Myocyte (in vitro differentiated cells): Measurements from ENCODE around the gene UHRF2. TPM values are rescaled to one million over a fixed set of nuclear protein-coding genes. Genes with fewer than 3 reads are reported as not detected.
"Not testable (repeated sequence)": the region's sequence is repeated elsewhere in the genome, so short reads cannot be mapped to it uniquely, and the experiment has no call there.

Experiments used
- DNase-seq: peaks from one replicate; pipeline ENCODE4 v3.0.0-alpha.2; 2012; ENCODE audit warnings: low read depth
- total RNA-seq: library from RNA; depleted of rRNA; stranded (reverse); fragments of >200 nt; gene quantifications from 2 replicates; pipeline ENCODE4 v1.2.3, GENCODE V29; 2014

Gene UHRF2
- total RNA-seq, 1 donor from 2014 or later, result 42.0 TPM

DNA sequence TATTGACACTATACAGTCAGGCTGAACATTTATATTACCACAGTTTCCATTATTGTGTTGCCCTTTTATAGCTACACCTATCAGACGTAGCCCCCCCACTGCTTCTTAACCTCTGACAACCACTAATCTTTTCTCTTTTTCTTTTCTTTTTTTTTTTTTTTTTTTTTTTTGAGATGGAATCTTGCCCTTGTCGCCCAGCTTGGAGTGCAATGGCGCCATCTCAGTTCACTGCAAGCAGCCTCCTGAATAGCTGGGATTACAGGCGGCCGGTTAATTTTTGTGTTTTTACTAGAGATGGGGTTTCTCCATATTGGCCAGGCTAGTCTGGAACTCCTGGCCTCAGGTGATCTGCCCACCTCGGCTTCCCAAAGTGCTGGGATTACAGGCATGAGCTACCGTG is 75.4 kb downstream of the UHRF2 start:
- no peak for DNase-seq

DNA sequence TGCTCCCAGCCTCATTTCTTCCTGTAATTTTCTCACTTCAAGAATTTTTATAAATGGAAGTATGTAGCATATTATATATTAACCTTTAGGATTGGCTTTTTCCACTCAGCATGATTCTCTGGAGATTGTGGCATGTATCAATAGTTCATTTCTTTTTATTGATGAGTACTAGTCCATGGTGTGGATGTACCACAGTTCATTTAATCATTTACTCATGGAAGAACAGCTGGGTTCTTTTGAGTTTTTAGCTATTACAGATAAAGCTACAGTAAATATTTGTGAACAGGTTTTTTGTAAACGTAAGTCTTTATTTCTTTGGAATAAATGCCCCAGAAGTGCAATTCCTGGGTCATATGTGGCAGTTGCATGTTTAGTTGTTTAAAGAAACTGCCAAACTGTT is 76.1 kb downstream of the UHRF2 start:
- DNase-seq, result no peak

DNA sequence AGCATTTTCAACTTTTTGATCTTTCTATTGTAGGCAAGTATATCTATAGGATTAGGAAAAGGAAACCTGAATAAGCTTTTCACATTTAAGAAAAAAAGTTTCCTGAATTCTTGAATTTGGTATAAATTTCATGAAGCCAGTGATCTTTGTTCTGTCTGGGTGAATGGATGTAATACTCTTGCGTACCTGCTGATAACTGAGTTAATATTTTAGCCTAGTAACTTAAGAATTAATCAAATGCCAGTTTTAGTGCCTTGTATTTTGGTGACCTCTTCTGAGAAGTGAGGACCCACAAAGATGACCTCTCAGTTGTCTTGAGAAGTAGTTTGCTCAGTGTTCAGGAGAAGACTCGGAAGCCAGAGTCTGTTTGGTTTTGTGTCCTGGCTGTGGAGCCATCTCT is 77.9 kb downstream of the UHRF2 start:
- DNase-seq, result no peak

DNA sequence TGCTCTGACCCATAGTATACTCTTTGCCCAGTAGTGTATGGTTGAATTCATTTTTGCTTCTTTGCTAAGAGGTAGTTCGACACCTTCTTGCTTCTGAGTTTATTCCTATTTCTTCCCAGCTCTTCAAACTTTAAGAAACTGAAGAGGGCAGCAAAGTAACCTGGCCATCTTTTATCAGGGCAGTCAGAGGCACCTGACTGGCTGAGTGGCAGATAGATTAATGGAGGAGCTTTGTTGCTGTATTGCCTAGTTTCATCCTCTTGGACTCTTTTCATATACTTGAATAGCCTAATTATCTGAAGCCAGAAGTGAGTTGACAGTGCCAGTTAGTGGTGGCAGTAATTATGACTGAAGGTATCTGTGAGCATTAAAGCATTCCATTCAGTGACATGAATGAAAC is 82.5 kb downstream of the UHRF2 start:
- DNase-seq, result no peak

DNA sequence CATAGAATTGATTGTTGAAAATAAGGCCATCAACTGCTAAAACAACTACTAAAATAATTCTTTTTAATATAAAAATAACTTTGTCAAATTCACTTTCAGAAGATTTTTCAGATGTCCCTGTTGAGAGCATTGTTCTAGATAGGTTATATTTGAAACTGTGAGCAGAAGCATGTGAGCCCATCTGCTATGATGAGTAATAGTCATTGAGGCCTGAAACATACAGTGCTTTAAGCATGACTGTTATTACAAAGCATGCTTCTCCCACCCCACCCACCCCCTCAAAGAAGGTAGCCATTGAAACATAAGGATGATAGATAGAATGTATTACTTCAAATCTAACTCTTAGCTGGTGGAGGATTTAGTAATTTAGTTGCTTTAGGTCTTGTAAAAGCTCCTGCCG is 86.0 kb downstream of the UHRF2 start:
- peak; percentile 36 for DNase-seq

DNA sequence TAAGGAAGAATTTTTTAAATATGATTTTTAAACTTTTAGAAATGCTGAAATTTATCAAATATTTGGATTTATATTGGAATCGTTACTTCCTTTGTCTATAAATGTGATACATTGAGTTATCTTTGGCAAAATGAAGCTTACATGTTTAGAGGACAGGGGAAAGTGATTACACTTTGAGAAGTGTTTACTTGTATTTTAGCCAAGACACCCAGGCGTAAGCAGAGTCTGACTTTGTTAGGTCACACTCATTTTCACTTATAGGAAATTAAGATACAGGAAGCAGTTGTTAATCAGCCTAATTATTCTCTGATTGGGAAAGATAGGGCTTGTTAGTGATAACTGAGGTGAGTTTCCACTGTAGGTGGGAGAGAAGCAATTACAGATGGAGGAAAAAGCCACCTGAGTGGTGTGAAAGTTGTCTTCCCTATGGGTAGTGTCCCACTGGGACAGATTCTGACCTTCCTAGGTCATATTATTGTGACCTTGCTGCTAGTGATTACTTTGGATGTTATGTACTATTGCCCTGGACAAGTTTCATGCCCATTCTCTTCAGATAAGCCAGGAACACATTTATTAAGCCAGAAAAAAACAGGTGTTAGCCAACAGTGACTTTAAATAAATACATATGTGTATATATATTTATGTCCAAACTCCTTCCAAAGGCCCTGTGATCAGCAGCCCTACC is 88.7 kb downstream of the UHRF2 start:
- no peak for DNase-seq

DNA sequence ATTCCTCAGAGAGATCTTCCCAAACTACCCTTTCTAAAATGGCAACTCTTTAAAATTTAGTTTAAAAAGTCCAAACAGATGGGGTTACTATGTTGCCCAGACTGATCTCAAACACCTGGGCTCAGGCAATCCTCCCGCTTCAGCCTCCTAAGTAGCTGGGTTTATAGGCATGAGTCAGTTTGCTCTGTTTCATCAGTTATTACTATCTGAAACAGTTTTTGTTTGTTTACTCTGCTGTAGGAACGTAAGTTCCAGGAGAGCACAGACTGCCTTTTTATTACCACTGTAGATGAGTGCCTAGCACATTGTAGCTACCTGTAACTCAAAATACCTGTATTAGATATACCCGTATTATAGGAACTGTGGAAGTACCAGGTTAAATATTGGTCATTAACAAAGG is 89.4 kb downstream of the UHRF2 start:
- no peak for DNase-seq

DNA sequence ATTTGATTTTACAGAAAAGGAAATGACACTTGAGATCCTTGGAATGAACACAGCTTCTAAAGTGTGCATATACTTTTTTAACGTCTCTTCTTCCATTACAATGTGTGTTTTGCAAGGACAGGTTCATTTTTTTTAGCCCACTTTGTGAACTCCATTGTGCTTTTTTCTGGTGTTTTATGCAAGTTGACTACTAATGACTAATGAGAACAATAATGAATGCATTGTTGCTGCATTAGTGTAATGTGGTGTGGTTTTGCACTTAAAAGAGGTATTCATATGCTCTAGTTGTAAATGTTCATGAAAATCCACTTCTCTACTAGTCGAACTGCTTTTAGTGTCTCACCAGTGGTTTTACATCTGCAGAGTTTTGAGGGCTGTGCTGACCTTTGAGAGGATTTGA is 93.6 kb downstream of the UHRF2 start:
- DNase-seq, result no peak

DNA sequence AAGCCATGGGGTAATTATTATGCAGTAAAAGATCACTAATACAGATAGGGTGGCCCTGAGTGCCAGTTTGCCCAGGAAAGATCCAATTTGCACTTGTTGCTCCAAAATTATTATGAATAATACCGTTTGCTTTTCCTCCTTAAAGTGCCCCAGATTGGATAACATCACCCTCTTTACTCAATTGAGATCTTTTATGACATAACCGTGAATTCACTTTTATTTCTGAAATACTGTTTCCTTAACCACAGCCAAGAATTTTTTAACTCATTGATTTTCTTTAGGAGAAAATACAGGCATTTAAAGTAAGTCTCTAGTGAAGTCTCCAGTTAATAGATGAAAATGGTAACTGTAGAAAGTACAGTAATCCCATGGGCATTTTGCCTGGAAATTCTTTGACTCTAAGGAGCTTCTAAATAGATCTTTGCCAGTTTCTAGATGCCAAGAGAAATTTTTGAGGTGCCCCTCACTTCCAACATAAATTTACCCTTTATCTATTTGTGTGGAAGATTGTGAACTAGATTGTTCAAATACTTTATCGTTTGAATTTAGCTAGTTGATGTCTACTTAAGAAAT is 99.2 kb downstream of the UHRF2 start:
- DNase-seq, result peak; percentile 50

DNA sequence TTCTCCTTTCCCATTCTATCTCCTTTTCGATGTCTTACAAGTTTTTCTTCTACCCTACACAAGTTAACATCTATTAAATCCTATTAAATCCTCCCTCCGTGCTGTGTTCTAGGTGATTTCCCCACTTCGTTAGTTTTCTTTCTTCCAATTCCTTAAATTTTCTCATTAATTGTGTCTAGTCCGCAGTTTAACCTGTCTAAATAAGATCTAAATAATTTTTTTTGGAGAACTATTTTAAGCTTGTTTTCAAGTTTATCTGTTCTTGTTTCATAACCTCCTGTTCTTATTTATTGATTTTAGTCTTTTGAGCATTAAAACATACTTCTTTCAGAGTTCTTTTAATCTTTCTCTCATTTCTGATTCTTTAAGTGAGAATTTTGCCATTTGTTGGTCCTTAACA is 109.3 kb downstream of the UHRF2 start:
- no peak for DNase-seq

DNA sequence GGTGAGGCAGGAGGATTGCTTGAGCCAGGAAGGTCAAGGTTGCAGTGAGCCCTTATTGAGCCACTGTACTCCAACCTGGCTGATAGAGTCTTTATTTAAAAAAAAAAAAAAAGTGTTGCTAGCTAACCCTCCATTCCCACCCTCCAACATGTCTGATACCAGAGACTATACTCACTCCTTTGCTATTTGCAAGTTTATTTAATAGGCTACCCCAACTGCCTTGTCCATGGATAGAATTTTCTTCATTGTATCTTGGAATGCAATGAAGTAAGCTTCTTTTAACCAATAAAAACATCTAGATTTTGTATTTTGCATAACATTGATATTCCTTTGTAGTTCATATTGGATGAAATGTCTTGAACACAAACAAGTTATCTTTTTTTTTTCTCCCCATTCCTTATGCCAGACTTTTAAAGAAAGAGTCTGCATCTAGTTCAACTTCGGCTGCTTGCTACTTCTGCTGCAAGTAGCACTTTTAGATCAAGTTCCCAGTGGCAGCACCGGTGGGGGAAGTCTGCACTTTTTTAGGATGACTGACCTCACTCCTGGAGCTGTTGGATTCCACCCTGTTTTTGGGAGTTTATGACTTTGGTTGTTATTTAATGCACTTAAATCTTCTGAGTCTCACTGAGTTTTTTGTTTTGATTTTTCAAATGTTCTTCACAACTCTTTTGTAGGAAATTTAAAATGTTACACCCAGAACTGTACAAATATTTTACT is 112.5 kb downstream of the UHRF2 start:
- DNase-seq, result no peak

DNA sequence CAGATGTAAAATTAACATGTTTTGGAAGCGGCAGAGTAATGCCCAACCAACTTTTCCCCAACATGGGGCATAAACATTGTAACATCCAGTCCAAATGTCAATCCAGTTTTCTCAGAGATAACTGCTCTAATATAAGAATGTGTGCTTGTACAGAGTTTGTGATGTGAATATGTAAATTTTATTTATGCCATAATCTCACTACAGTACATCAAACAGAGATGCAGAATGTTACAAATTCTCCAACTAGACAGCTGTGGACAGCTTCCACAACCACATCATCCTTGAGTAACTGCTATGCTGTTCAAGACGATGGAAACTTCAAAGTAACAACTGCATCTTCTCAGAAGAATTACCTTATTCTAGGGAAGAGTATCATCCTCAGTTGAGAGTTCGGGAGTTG is 122.6 kb downstream of the UHRF2 start:
- no peak for DNase-seq

DNA sequence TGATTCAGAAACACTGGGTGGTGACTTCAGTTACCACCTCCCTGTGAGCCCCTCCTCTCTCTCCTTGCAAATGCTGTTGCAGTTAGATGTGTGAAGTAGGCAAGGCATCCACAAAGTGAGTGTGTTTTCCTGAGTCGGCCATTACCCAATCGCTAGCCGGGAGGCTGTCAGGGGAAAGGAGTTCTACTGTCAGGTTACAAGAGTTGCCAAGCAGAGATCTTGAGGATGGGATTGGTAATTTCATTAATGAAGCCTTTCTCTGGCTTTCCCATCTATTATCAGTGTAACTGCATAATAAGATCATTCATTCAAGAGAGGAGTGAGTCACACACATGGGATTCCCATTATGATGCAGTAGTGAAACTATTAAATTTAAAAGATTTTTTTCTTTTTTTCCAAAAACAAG is 125.7 kb downstream of the UHRF2 start:
- no peak for DNase-seq

DNA sequence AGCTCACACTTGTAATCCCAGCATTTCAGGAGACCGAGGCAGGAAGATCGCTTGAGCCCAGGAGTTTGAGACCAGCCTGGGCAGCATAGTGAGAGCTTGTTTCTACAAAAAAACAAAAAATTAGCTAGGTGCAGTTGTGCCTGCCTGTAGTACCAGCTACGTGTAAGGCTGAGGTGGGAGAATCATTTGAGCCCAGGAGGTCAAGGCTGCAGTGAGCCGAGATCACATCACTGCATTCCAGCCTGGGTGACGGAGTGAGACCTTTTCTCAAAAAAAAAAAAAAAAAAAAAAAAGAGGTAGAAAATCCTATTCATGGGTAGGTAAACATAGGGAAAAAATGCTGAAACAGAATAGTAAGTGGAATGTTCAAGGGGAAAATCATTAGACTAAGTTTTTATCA is 129.6 kb downstream of the UHRF2 start:
- not testable (repeated sequence) for DNase-seq

DNA sequence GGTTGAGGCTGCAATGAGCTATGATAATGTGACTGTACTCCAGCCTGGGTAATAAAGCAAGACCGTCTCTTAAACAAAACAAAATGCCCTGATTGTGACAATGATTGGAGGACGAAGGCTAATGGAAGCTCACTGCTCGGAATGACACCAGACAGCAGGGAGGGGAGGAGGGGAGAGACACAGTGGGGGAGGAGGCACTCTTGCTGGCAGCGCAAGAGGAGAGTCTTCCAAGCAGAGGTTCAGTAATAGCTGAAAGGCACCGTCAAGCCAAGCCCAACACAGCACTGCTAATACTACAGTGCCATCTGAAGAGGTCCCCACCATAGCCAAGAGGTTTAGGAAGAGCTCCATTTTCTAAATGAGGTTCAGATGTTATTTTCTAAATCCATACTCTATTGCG is 130.2 kb downstream of the UHRF2 start:
- no peak for DNase-seq

DNA sequence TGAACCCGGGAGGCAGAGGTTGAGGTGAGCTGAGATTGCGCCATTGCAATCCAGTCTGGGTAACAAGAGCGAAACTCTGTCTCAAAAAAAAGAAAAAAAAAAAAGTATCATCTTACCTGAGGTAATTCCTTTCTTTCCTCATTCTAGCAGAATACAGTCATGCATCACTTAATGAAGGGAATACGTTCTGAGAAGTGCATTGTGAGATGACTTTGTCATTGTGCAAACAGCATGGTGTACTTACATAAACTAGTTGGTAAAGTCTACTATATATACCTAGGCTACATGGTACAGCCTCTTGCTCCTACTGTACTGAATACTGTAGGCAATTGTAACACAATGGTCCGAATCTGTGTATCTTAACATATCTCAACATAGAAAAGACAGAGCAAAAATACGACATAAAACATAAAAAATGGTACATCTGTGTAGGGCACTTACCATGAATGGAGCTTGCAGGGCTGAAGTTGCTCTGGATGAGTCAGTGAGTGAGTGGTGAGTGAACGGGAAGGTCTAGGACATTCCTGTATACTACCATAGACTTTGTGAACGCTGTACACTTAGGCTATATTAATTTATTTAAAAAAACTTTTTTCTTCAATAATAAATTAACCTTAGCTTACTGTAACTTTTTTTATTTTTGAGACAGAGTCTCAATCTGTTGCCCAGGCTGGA is 132.2 kb downstream of the UHRF2 start:
- DNase-seq, result no peak

DNA sequence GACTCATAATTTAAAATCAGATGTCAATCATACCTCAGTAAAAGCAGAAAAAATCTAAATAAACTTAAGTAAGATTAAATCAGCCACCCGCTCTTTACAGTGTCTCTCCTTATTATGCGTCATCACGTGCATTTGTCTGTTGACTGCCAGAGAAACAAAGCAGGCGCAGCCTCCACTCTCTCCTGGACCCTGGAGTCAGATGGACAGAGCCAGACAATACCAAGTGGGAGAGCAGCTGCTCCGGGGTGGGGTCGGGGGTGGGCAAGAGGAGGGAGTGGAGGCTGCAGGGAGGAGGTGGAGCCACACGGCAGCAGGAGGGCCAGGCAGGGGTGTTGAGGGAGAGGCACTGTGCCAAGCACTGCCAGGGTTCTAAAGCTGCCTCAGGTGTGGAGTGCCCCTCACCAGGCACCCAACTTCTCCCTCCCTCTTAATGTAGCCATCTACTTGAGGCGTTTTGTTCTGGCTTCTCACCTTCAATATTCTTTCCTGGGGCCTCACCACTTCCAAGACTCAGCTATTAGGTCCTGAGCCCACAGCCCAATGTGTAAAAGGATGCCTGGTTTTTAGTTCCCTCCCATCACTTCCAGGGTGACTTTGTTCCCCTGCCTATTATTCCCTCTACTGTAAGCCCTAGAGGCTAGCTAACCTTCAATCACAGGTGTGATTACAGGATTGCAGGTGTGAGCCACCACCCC is 136.3 kb downstream of the UHRF2 start:
- peak; percentile 70 for DNase-seq

DNA sequence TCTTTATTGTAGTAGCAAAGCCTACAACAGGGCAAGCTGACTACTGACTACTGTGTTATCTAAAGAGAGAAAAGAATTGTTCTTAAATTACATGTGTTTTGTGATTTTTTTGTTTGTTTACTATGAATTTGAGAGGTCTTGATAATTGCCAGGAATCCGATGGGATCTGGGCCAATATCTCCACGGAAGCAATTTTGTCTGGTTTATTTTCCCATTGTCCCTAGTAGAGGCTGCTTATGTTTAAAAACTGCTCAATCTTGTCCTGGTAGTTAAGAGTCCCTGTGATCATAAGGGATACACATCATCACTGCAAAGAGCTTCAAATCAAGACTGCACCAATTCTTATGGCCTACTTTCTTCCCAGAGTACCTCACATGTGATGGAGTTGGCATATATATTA is 138.1 kb downstream of the UHRF2 start:
- DNase-seq, result no peak

DNA sequence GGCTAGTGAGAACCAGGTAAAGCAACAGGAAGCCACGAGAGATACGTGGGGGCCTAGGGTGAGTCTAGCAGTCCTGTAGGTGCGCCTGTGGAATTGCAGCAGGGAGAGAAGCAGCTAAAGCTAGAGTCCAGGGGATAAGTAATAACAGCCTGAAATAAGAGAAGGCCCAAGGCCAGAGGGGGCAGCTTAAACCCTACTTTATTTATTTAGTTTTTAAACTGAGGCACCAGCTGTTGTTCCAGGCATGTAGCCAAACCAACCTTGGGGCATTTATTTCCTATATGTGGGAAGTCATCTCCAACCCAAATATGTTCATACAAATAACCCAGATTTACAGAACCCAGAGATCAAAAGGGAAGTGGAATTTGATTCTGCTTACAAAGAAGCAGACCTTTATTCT is 139.0 kb downstream of the UHRF2 start:
- DNase-seq, result peak; percentile 95

DNA sequence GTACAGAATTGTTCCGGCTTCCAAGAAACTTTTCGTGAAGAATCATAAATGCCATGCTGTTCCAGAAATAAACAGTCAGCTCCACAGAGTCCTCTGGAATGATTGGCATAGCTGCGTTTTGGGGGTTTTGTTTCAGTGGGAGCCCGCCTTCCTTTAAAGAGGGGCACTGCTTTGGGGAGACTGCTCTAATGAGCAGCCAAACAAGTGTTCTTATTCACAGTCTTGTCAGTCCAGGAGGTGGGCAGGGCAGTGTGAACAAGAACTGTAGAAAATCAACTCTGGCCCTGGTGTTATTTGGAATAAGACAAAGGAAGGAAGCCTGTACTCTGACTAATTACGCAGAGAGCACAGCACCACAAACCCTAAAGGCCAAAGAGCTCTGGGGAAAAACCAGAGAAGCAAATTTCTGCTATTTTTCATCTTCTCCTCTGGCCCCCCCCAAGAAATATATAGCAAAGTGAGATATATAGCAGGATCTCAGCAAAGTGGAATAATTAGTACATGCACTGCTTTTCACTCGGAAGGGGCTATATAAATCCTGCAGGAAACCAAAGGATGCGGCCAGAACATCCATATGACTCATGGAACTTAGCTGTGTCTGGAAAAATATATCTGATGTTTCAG is 139.6 kb downstream of the UHRF2 start:
- peak; percentile 77 for DNase-seq

DNA sequence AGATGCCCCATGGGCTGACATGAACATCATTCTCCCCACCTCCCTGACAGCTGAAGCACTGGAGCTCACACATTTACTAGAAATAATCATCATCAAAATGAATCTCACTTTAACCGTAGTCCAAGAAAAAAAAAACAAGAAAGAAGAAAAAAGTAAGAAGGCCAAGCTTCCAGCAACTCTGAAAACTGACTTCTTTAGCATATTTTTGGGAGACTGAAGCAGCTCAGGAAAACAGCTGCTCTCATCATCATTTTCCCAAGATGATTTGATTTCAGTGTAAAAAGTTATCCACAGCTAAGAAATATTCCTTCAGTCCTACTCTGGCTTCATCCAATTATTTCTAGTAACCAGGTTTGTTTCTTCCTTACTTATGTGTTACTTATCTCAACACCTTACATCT is 140.9 kb downstream of the UHRF2 start:
- DNase-seq, result no peak
